ENCODE measurements around the gene RFNG. TPM values are rescaled to one million over a fixed set of nuclear protein-coding genes. Genes with fewer than 3 reads are reported as not detected.

The RFNG gene
- total and polyA plus RNA-seq, 2 of the 13 experiments (the other 11 are each of a cell fraction or from before 2014, with no cell fraction given): 61.4 to 64.0 TPM

DNA sequence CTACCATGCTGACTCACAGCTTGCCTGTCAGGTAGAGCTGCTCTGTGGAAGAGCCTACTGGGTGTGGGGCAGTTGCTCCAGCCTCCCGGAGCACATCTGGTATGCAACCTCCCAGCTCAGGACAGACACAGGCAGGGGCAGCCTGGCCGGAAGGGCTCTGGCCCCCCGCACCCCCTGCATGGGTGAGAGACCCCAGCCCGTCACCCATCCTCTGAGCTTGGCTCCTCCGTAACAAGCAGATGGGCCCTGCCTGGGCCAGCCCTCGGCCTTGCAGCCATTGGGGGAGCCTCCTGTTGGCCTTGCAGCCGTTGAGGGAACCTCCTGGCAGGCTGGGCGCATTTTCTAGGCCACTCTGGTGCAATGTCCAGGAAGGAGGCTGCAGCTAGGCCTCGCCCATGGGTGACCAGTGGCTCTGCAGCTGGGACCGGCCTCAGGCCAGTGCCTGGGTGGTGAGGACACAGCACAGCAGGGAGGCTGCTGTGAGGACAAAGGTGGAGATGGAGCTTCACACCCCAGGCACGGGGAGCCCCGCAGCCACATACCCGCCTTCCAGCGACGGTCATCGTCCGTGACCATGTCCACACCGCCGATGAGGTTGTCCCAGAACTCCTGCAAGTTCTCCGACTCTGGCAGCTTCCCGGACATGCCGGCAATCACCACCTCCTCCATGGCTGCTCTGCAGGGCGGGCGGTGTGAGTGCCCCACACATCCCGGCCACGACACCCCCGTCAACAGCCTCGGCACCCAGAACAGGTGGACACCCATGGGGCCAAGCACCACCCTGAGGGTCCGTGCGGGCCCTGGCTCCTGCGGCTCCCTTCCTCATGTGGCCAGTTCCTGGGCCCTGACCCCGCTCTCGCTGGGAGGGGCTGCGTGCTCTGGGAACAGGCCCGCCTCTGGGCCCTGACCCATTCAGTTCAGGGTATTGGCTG, 44.4 kb upstream of the RFNG start (continued):
- TF ChIP-seq SP4 (CRISPR knock-in tag; IDR thresholded peaks at IDR 0.05) (peak; percentile 32; the same call in 1 of the 2 replicates), ZNF292 (CRISPR knock-in tag; IDR thresholded peaks at IDR 0.05; ENCODE audit: borderline replicate concordance, low read depth) (no peak), ZNF839 (CRISPR knock-in tag; IDR thresholded peaks at IDR 0.05; ENCODE audit: borderline replicate concordance) (peak; percentile 52; the same call in 1 of the 2 replicates), ZNF749 (CRISPR knock-in tag; IDR thresholded peaks at IDR 0.05; ENCODE audit: borderline replicate concordance) (no peak), ZNF746 (CRISPR knock-in tag; IDR thresholded peaks at IDR 0.05) (no peak), HNRNPLL (IDR thresholded peaks at IDR 0.05; ENCODE audit: low read depth, low read length, poor library complexity, severe bottlenecking) (no peak), ZNF12 (CRISPR knock-in tag; IDR thresholded peaks at IDR 0.05) (no peak), ZBTB10 (CRISPR knock-in tag; IDR thresholded peaks at IDR 0.05; ENCODE audit: borderline replicate concordance) (no peak), SMARCE1 (IDR thresholded peaks at IDR 0.05; ENCODE audit: borderline replicate concordance) (no peak), ETV6 (CRISPR knock-in tag; conservative IDR thresholded peaks at IDR 0.05) (0 out of 2 replicates have a peak, but pooled peaks have one; percentile 16), HIVEP1 (CRISPR knock-in tag; IDR thresholded peaks at IDR 0.05) (peak; percentile 49), RBFOX2 (IDR thresholded peaks at IDR 0.05; ENCODE audit: low read depth, low read length) (peak; percentile 78), CCAR2 (optimal IDR thresholded peaks at IDR 0.05; ENCODE audit: low read depth, low read length) (no peak), GTF3A (CRISPR knock-in tag; conservative IDR thresholded peaks at IDR 0.05) (no peak), SMAD3 (CRISPR knock-in tag; IDR thresholded peaks at IDR 0.05) (no peak), MZF1 (CRISPR knock-in tag; IDR thresholded peaks at IDR 0.05; ENCODE audit: borderline replicate concordance) (no peak), E2F1 (CRISPR knock-in tag; IDR thresholded peaks at IDR 0.05) (0 out of 2 replicates have a peak, but pooled peaks have one; percentile 13), BRCA1 (CRISPR knock-in tag; IDR thresholded peaks at IDR 0.05) (0 out of 2 replicates have a peak, but pooled peaks have one; percentile 51), CENPT (CRISPR knock-in tag; IDR thresholded peaks at IDR 0.05; ENCODE audit: low read depth) (no peak), ZFP36 (IDR thresholded peaks at IDR 0.05; ENCODE audit: borderline replicate concordance, low read depth, low read length, partially characterized antibody) (no peak), POLR2A (IDR thresholded peaks at IDR 0.05; ENCODE audit: insufficient read depth in 1 of 2, low read depth in 2 of 2, low read length in 2 of 2) (peak in 1 of 2 experiments; percentile 25; a peak in 1 of 4 replicates), TMF1 (CRISPR knock-in tag; IDR thresholded peaks at IDR 0.05; ENCODE audit: low read depth) (peak; percentile 34; the same call in 1 of the 2 replicates), HNF4A (CRISPR knock-in tag; IDR thresholded peaks at IDR 0.05) (peak; percentile 6; the same call in 1 of the 2 replicates)
- TF ChIP-seq, protein P1, sequence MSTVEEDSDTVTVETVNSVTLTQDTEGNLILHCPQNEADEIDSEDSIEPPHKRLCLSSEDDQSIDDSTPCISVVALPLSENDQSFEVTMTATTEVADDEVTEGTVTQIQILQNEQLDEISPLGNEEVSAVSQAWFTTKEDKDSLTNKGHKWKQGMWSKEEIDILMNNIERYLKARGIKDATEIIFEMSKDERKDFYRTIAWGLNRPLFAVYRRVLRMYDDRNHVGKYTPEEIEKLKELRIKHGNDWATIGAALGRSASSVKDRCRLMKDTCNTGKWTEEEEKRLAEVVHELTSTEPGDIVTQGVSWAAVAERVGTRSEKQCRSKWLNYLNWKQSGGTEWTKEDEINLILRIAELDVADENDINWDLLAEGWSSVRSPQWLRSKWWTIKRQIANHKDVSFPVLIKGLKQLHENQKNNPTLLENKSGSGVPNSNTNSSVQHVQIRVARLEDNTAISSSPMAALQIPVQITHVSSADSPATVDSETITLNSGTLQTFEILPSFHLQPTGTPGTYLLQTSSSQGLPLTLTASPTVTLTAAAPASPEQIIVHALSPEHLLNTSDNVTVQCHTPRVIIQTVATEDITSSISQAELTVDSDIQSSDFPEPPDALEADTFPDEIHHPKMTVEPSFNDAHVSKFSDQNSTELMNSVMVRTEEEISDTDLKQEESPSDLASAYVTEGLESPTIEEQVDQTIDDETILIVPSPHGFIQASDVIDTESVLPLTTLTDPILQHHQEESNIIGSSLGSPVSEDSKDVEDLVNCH (CRISPR knock-in tag; IDR thresholded peaks at IDR 0.05): no peak
